Motor neuron (in vitro differentiated cells): ENCODE measurements around the gene CNBD2. TPM values are rescaled to one million over a fixed set of nuclear protein-coding genes. Genes with fewer than 3 reads are reported as not detected.
"Not testable (repeated sequence)": the region's sequence is repeated elsewhere in the genome, so short reads cannot be mapped to it uniquely, and the experiment has no call there.

Experiments used
- ATAC-seq, 8 experiments: fragments of 200-7000 bp; cut with Tn5 transposase; replicated peaks in 6 of 8; 2 replicates each; pipeline ENCODE4 v1.8.0; 2021; ENCODE audit warnings: mild to moderate bottlenecking in 8 of 8, moderate library complexity in 8 of 8
- H3K27ac ChIP-seq, 2 donors: fragments of 250-450 bp; sonication (Bioruptor Pico); 2 replicates each; pipeline ENCODE4 v1.9.0; 2021; ENCODE audit warnings: antibody characterized with exemption in 2 of 2, mild to moderate bottlenecking in 2 of 2, moderate library complexity in 1 of 2
- H3K4me1 ChIP-seq, 2 donors: fragments of 250-450 bp; sonication (Bioruptor Pico); replicated peaks in 1 of 2; 2 replicates each; pipeline ENCODE4 v1.6.1; 2021; ENCODE audit warnings: antibody characterized with exemption in 2 of 2, mild to moderate bottlenecking in 2 of 2, moderate library complexity in 1 of 2
- H3K4me3 ChIP-seq, 5 donors: fragments of 250-450 bp; sonication (Bioruptor Pico); 2 replicates each; pipeline ENCODE4 v1.9.0; 2021; ENCODE audit warnings: antibody characterized with exemption in 5 of 5, mild to moderate bottlenecking in 5 of 5, moderate library complexity in 4 of 5
- WGBS, 10 experiments: fragments of 450-650 bp; shearing (Covaris generic); methylation state at CpG; one replicate each; pipeline ENCODE4 v1.0.0; 2022; 5-methylcytosine and 5-hydroxymethylcytosine counted together
- in situ Hi-C, 9 experiments: fragments of 400-800 bp; cut with MboI; loops; one replicate each; pipeline ENCODE4 v1.15.0; 2021; ENCODE audit warnings: low sequenced_read_pairs in 9 of 9, low pct_unique_long_range_greater_than_20kb in 2 of 9; ENCODE audit not compliant: unreplicated experiment in 9 of 9
- total RNA-seq, 8 experiments: library from RNA; unstranded; fragments of 300-600 nt; gene quantifications; 2 replicates each; pipeline versions ENCODE4 v1.2.3 to v1.2.4, GENCODE V29; 2022

The CNBD2 gene
- total RNA-seq, 8 experiments from 2014 or later: 2.2 to 8.4 (median 3.8) TPM

DNA sequence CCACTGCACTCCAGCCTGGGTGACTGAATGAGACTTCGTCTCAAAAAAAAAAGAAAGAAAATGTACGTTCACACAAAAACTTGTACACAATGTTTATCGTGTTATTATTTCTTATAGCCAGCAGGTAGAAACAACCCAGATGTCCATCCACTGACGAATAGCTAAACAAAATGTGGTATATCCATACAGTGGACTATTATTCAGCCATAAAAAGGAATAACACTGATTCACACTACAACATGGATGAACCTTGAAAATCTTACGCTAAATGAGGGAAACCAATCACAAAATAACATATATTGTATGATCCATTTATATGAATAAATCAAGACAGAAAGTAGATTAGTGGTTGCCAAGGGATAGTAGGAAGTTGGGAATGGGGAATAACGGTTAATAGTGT is 111.1 kb downstream of the CNBD2 start:
- Histone ChIP-seq H3K4me3 (no peak overlapping the region), H3K4me1 (no peaks in the 10 kb centered on the region), H3K27ac (no peak overlapping the region)
- ATAC-seq: no peak
- in situ Hi-C loops: no loop called here
- 80 to 100% (median 91%) methylated on average over 1 to 6 of the region's 6 CpGs for WGBS, 10 experiments

- ATAC-seq, in situ Hi-C loops, H3K27ac ChIP-seq, H3K4me1 ChIP-seq, H3K4me3 ChIP-seq: not testable (repeated sequence)
- WGBS, 10 experiments: 64 to 93% (median 87%) methylated on average over 3 to 6 of the region's 6 CpGs; no CpG with 5 or more reads in 4 of the 10 experiments
Measured at GRCh38 chr20:36079984-36080383, 111.6 kb downstream of the CNBD2 start.

Other genes with a start within 250 kb of the CNBD2 start
- gene RBM39, start 226.3 kb upstream of the CNBD2 start, total RNA-seq: 100 to 1,000 TPM; 254 to 567 (median 319) TPM
- 10 to 100 TPM; 15.4 to 53.7 (median 31.5) TPM for gene PHF20, start 196.6 kb upstream of the CNBD2 start, total RNA-seq
- 10 to 100 TPM; 53.6 to 84.7 (median 63.7) TPM for gene SCAND1, start 14.1 kb upstream of the CNBD2 start, total RNA-seq
- 100 to 1,000 TPM in 1 of 8 experiments, 10 to 100 TPM in 6, 1 to 10 TPM in 1; 7.4 to 101 (median 25.0) TPM for gene EPB41L1, start 186.2 kb downstream of the CNBD2 start, total RNA-seq